Heart right ventricle (tissue), 16 donors: ENCODE data around the gene VPS54. TPM values are rescaled to one million over a fixed set of nuclear protein-coding genes. Genes with fewer than 3 reads are reported as not detected.
"Not testable (repeated sequence)": the region's sequence is repeated elsewhere in the genome, so short reads cannot be mapped to it uniquely, and the experiment has no call there.

Source experiments
- ATAC-seq, 8 donors: fragments of 200-7000 bp; cut with Tn5 transposase; one replicate each; pipeline ENCODE4 v1.9.1; 2020; ENCODE audit warnings: mild to moderate bottlenecking in 8 of 8, moderate library complexity in 8 of 8, moderate number of reproducible peaks in 1 of 8
- DNase-seq, 2 donors: peaks; one replicate each; pipeline ENCODE4 v3.0.0-alpha.2; 2020
- H3K27ac ChIP-seq, 10 donors: fragments of 200-600 bp; sonication (generic) in 2 of 10; one replicate each; pipeline versions ENCODE4 v1.5.0 to v1.8.0; 2020 to 2022; ENCODE audit warnings: mild to moderate bottlenecking in 3 of 10
- H3K27me3 ChIP-seq, 7 donors: fragments of 200-600 bp; one replicate each; pipeline ENCODE4 v1.8.0; 2021 to 2022; ENCODE audit warnings: mild to moderate bottlenecking in 2 of 7
- H3K36me3 ChIP-seq, 9 donors: fragments of 200-600 bp; sonication (generic) in 1 of 9; one replicate each; pipeline versions ENCODE4 v1.5.0 to v1.8.0; 2020 to 2022; ENCODE audit warnings: mild to moderate bottlenecking in 2 of 9
- H3K4me1 ChIP-seq, 9 donors: fragments of 200-600 bp; sonication (generic) in 1 of 9; one replicate each; pipeline versions ENCODE4 v1.5.0 to v1.8.0; 2020 to 2022; ENCODE audit warnings: mild to moderate bottlenecking in 4 of 9
- H3K4me3 ChIP-seq, 10 donors: fragments of 200-600 bp; sonication (generic) in 2 of 10; one replicate each; pipeline versions ENCODE4 v1.5.0 to v1.8.0; 2020 to 2022; ENCODE audit warnings: mild to moderate bottlenecking in 7 of 10, moderate library complexity in 2 of 10
- H3K9me3 ChIP-seq, 11 donors: fragments of 200-600 bp in 10 of 11; sonication (generic) in 2 of 11; one replicate each; pipeline versions ENCODE4 v1.5.0 to v1.8.0; 2013 to 2022; ENCODE audit warnings: mild to moderate bottlenecking in 2 of 11, control low read depth in 1 of 11, moderate library complexity in 1 of 11
- WGBS, 2 donors: extraction: QIAGEN DNeasy Blood & Tissue Kit; methylation state at CpG; one replicate each; pipeline ENCODE4 v1.1.7; 2013; ENCODE audit warnings: inconsistent platforms in 1 of 2; 5-methylcytosine and 5-hydroxymethylcytosine counted together
- intact Hi-C, 10 donors: fragments of 100-400 bp; cut with DNase I; formaldehyde crosslinking; loops; one replicate each; pipeline versions ENCODE4 v1.11.1 to v1.14.2; 2022
- polyA plus RNA-seq, 2 donors: library from polyadenylated mRNA; stranded (reverse); fragments of 200-250 nt; gene quantifications; one replicate each; pipeline ENCODE4 v1.2.3, GENCODE V29; 2013
- total RNA-seq, 10 donors: library from RNA; stranded (reverse); fragmentation: NEBNext Ultra II Directional in 3 of 10; extraction: Animal tissue kit (Norgen Biotek cat#: 25700) in 3 of 10; gene quantifications; one replicate each; pipeline versions ENCODE4 v1.2.1 to v1.2.4, GENCODE V29; 2021 to 2023
- TF ChIP-seq, protein P1 (sequence below), 9 donors: fragments of 200-600 bp; sonication (generic) in 2 of 9; IDR thresholded peaks; one replicate each; pipeline versions ENCODE4 v1.5.0 to v1.8.0; 2021 to 2022; ENCODE audit warnings: antibody characterized with exemption in 9 of 9, mild to moderate bottlenecking in 5 of 9, moderate library complexity in 1 of 9
- donor health status: Arrhythmogenic right ventricular cardiomyopathy.
- donor health status: ischemic (EF 13 %, LVEDD 7.1; RV severe dilation, severe dysfunction).
- donor health status: healthy with polysubstance abuse.
- donor health status: DM: no; HTN: yes; CAD: no.
- donor health status: DM: no; HTN: no; CAD: no.
- donor health status: ischemic (EF 25% LVEDD 6.9; RV normal size, moderate dysfunction).
- donor health status: ischemic (EF 25% LVEDD 5.7; RV mildly dilated, moderate dysfunction).
- donor health status: healthy.
- donor health status: DM: yes; HTN: yes; CAD: no.
- donor health status: Ischemic cardiomyopathy.
- donor health status: ischemic (EF 35%, LVEDD 5.7; RV mildly dilated, moderate dysfunction).
- donor health status: nonischemic (EF 11% LVEDD 7.7; RV severe dilation, severe dysfunction).
- donor health status: DM: yes; HTN: yes; CAD: no.
- donor health status: PGD.
- donor health status: ischemic (EF 29% LVEDD 5.4; RV normal size, mild dysfunction).
- donor health status: nonischemic (EF 23%, LVEDD 6.1; RV moderate dilation, normal function).

VPS54 gene
- total and polyA plus RNA-seq, 12 donors, result 8.3 to 12.7 (median 10.5) TPM

DNA sequence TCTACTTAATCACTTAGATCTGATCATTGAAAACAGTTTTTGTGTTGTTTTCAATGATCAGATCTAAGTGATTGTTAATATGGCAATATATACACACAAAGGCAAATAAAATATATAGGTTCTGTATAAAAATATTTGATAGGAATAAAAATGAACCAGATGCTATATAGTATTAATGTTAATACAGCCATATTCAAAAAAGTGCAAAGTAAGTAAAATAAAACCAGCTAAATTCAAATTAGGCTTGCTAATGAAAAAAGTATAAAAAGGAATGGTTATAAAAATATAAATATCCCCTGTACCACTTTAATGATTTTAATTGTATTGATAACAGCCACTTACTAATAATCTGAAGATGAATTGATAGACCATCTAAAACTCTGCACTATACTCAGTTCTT lies 38.4 kb downstream of the VPS54 start:
- H3K4me1 ChIP-seq, result peaks cover 0 to 17% (median 9%) of the 10 kb centered on the region in 9 donors
- no peaks in the 10 kb centered on the region for H3K27me3 ChIP-seq
- H3K36me3 ChIP-seq, result peaks cover 0 to 74% (median 15%) of the 10 kb centered on the region in 9 donors
- H3K27ac ChIP-seq, result no peak overlapping the region
- DNase-seq (no peak), ATAC-seq (no peak)
- H3K9me3 ChIP-seq, result no peaks in the 10 kb centered on the region
- TF ChIP-seq, protein P1, sequence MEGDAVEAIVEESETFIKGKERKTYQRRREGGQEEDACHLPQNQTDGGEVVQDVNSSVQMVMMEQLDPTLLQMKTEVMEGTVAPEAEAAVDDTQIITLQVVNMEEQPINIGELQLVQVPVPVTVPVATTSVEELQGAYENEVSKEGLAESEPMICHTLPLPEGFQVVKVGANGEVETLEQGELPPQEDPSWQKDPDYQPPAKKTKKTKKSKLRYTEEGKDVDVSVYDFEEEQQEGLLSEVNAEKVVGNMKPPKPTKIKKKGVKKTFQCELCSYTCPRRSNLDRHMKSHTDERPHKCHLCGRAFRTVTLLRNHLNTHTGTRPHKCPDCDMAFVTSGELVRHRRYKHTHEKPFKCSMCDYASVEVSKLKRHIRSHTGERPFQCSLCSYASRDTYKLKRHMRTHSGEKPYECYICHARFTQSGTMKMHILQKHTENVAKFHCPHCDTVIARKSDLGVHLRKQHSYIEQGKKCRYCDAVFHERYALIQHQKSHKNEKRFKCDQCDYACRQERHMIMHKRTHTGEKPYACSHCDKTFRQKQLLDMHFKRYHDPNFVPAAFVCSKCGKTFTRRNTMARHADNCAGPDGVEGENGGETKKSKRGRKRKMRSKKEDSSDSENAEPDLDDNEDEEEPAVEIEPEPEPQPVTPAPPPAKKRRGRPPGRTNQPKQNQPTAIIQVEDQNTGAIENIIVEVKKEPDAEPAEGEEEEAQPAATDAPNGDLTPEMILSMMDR (IDR thresholded peaks at IDR 0.05), result no peak
- intact Hi-C loops, result no loop called here
- H3K4me3 ChIP-seq, result no peak overlapping the region

DNA sequence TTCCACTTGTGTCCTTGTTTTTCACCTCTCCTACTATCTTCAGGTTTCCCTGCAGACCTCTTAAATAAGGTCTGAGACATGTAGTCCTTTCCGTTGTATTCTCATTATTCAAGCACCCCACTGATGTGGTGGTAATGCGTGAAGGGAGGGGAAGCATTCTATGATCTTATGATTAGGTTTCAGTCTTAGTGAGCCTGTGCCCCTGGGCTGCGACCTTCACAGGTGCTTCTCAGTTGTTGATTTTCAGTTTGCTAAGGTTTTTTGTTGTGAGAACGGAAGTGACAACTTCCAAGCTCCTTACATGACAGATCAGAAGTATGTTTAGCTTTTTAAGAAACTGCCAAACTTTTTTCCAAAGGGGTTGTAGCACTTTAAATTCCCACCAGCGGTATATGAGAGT lies 41.3 kb downstream of the VPS54 start:
- Histone ChIP-seq H3K36me3 (peaks cover 0 to 97% (median 15%) of the 10 kb centered on the region in 9 donors), H3K9me3 (no peaks in the 10 kb centered on the region), H3K27ac (no peak overlapping the region), H3K4me1 (no peaks in the 10 kb centered on the region), H3K4me3 (no peak overlapping the region), H3K27me3 (no peaks in the 10 kb centered on the region)
- WGBS, 2 donors, result 93 to 95% methylated on average over 5 of the region's 5 CpGs
- TF ChIP-seq, protein P1 (IDR thresholded peaks at IDR 0.05), result no peak
- intact Hi-C loops, result no loop called here
- ATAC-seq, result no peak
- no peak for DNase-seq

DNA sequence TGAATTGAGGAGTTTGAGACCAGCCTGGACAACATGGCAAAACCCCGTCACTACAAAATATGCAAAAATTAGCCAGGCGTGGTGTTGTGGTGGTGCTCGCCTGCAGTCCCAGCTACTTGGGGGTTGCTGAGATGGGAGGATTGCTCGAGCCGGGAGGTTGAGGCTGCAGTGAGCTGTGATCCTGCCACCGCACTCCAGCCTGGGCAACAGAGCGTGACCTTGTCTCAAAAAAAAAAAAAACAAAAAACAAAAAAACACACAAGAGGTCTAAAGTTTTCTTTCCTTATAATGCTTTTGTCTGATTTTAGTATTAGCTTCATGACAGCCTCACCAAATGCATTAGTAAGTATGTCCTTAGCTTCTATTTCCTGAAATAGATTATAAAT lies 43.1 kb downstream of the VPS54 start:
- DNase-seq (no peak), ATAC-seq (no peak)
- no peaks in the 10 kb centered on the region for H3K27me3 ChIP-seq
- H3K4me1 ChIP-seq, result no peaks in the 10 kb centered on the region
- intact Hi-C loops, result no loop called here
- H3K4me3 ChIP-seq, result no peak overlapping the region
- 98 to 100% methylated on average over 7 of the region's 7 CpGs for WGBS, 2 donors
- TF ChIP-seq, protein P1 (IDR thresholded peaks at IDR 0.05), result no peak
- H3K9me3 ChIP-seq, result no peaks in the 10 kb centered on the region
- H3K36me3 ChIP-seq, result peaks cover 0 to 97% (median 10%) of the 10 kb centered on the region in 9 donors
- no peak overlapping the region for H3K27ac ChIP-seq

DNA sequence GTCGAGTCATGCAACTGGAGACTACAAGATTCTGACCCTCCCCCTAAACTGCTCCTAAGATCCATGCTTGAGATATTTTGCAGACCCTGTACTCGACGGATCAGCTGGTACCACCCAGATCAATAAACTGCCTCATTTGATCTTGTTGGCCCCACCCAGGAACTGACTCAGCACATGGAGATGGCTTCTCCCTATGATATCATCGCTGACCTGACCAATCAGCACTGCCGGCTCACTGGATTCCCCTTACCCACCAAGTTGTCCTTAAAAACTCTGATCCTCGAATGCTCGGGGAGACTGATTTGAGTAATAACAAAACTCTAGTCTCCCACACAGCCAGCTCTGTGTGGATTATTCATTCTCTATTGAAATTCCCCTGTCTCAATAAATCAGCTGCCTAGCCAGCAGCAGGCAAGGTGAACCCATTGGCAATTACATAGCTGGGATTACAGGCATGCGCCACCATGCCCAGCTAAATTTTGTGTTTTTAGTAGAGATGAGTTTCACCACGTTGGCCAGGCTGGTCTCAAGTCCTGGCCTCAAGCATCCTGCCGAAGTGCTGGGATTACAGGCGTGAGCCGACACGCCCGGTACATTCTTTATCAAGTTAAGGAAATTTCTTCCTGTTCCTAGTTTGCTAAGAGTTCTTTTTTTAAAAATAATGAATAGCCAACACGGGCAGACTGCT lies 43.6 kb downstream of the VPS54 start:
- H3K4me3 ChIP-seq, result no peak overlapping the region
- intact Hi-C loops, result no loop called here
- H3K4me1 ChIP-seq, result no peaks in the 10 kb centered on the region
- WGBS, 2 donors, result 91 to 96% methylated on average over 15 of the region's 15 CpGs
- TF ChIP-seq, protein P1 (IDR thresholded peaks at IDR 0.05), result no peak
- peaks cover 0 to 97% (median 14%) of the 10 kb centered on the region in 9 donors for H3K36me3 ChIP-seq
- ATAC-seq (no peak), DNase-seq (no peak)
- H3K9me3 ChIP-seq, result no peaks in the 10 kb centered on the region
- no peaks in the 10 kb centered on the region for H3K27me3 ChIP-seq
- H3K27ac ChIP-seq, result no peak overlapping the region

DNA sequence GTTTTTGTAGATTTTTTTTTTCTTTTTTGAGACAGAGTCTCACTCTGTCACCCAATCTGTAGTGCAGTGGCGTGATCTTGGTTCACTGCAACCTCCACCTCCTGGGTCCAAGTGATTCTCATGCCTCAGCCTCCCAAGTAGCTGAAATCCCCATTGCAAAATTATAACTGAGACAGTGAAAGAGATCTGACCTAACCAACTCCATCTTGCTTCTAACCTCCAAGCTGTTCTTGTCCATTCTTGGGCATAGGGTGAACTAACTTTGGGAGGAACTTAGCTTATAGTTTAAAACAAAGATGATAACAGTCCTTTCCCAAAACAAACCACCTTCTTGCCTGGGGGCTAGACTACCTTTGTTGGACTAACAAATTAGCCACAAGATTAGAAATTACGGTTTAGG lies 44.2 kb downstream of the VPS54 start:
- peaks cover 0 to 96% (median 18%) of the 10 kb centered on the region in 9 donors for H3K36me3 ChIP-seq
- H3K27me3 ChIP-seq, DNase-seq, H3K4me1 ChIP-seq, H3K27ac ChIP-seq, ATAC-seq, H3K9me3 ChIP-seq, intact Hi-C loops, H3K4me3 ChIP-seq: not testable (repeated sequence)
- 99 to 100% methylated on average over 2 of the region's 2 CpGs for WGBS, 2 donors
